Stimulated activated CD4-positive, alpha-beta T cell treated with anti-CD3 and anti-CD28 coated beads, TNF-alpha, amount 100 ng/mL, for 1 hour (primary cell): Measurements from ENCODE around the gene RTCA.
"Not testable (repeated sequence)": the region's sequence is repeated elsewhere in the genome, so short reads cannot be mapped to it uniquely, and the experiment has no call there.

Source experiments
- DNase-seq, 3 donors: peaks; one replicate each; pipeline ENCODE4 v3.0.0-alpha.2; 2020; ENCODE audit warnings: low read depth in 3 of 3, low spot score in 1 of 3

RTCA gene

GRCh38 chr1:100258427-100258826, 7.6 kb upstream of the RTCA start:
- not testable (repeated sequence) for DNase-seq

GRCh38 chr1:100261686-100262085, 4.3 kb upstream of the RTCA start:
- DNase-seq = no peak

- not testable (repeated sequence) for DNase-seq
Observed at GRCh38 chr1:100264081-100264480, 1.9 kb upstream of the RTCA start.

GRCh38 chr1:100265562-100265930, 470 bp upstream of the RTCA start:
- DNase-seq = no peak

GRCh38 chr1:100266741-100267140, 725 bp downstream of the RTCA start:
- no peak for DNase-seq

- DNase-seq = no peak
Observed at GRCh38 chr1:100267284-100267683, 1.3 kb downstream of the RTCA start.

GRCh38 chr1:100268202-100268601, 2.2 kb downstream of the RTCA start:
- DNase-seq = no peak

GRCh38 chr1:100277866-100278265, 11.8 kb downstream of the RTCA start:
- no peak for DNase-seq

- no peak for DNase-seq
Observed at GRCh38 chr1:100279358-100279923, 13.4 kb downstream of the RTCA start.

- DNase-seq = no peak
Observed at GRCh38 chr1:100279954-100280682, 14.1 kb downstream of the RTCA start.

- no peak for DNase-seq
Observed at GRCh38 chr1:100284591-100284990, 18.6 kb downstream of the RTCA start.

GRCh38 chr1:100287162-100287561, 21.1 kb downstream of the RTCA start:
- DNase-seq = no peak

GRCh38 chr1:100290291-100290690, 24.3 kb downstream of the RTCA start:
- no peak for DNase-seq

GRCh38 chr1:100292711-100293110, 26.7 kb downstream of the RTCA start:
- DNase-seq = no peak

GRCh38 chr1:100296140-100296539, 30.1 kb downstream of the RTCA start:
- no peak for DNase-seq

- DNase-seq = not testable (repeated sequence)
Observed at GRCh38 chr1:100296997-100297396, 31.0 kb downstream of the RTCA start.

GRCh38 chr1:100298512-100298911, 32.5 kb downstream of the RTCA start:
- DNase-seq = no peak

GRCh38 chr1:100299521-100300222, 33.7 kb downstream of the RTCA start:
- DNase-seq = no peak

- no peak for DNase-seq
Observed at GRCh38 chr1:100300691-100301090, 34.7 kb downstream of the RTCA start.

GRCh38 chr1:100302739-100303138, 36.7 kb downstream of the RTCA start:
- no peak for DNase-seq

- DNase-seq = no peak
Observed at GRCh38 chr1:100304227-100304626, 38.2 kb downstream of the RTCA start.

- DNase-seq = no peak
Observed at GRCh38 chr1:100304921-100305320, 38.9 kb downstream of the RTCA start.
